ENCODE data around the gene GOLGA8B. TPM values are rescaled to one million over a fixed set of nuclear protein-coding genes. Genes with fewer than 3 reads are reported as not detected.
A peak's percentile ranks its signal among the peaks of the same experiment; 100 is the strongest.
"Not testable (repeated sequence)": the region's sequence is repeated elsewhere in the genome, so short reads cannot be mapped to it uniquely, and the experiment has no call there.

Gene GOLGA8B
- total RNA-seq, 1 donor from 2014 or later = 68.0 TPM

- intact Hi-C loops (cut with DNase I) = no loop called here
Observed at GRCh38 chr15:34597316-34597715, 13.9 kb upstream of the GOLGA8B start.

GRCh38 chr15:34594361-34594760 lies 10.9 kb upstream of the GOLGA8B start:
- Histone ChIP-seq H3K4me3 (no peak overlapping the region), H3K36me3 (no peaks in the 10 kb centered on the region), H3K9me3 (no peaks in the 10 kb centered on the region), H3K27me3 (no peaks in the 10 kb centered on the region), H3K27ac (no peak overlapping the region), H3K4me1 (no peaks in the 10 kb centered on the region)
- intact Hi-C loops (cut with DNase I) = no loop called here
- no peak for TF ChIP-seq POLR2A (IDR thresholded peaks at IDR 0.05)
- no peak for TF ChIP-seq CTCF (IDR thresholded peaks at IDR 0.05)
- no peak for TF ChIP-seq POLR2AphosphoS5 (IDR thresholded peaks at IDR 0.05; ENCODE audit: insufficient read depth in 1 of 2, low read depth in 1 of 2)
- DNase-seq (ENCODE audit: extremely low spot score in 2 of 2) = no peak

More at GRCh38 chr15:34597316-34597715, 13.9 kb upstream of the GOLGA8B start:
- no peak for TF ChIP-seq POLR2A (IDR thresholded peaks at IDR 0.05)
- TF ChIP-seq POLR2AphosphoS5 (IDR thresholded peaks at IDR 0.05; ENCODE audit: insufficient read depth in 1 of 2, low read depth in 1 of 2) = no peak
- TF ChIP-seq CTCF (IDR thresholded peaks at IDR 0.05) = no peak
- Histone ChIP-seq H3K27ac (no peak overlapping the region), H3K4me3 (no peak overlapping the region), H3K27me3 (no peaks in the 10 kb centered on the region), H3K9me3 (no peaks in the 10 kb centered on the region), H3K36me3 (no peaks in the 10 kb centered on the region), H3K4me1 (no peaks in the 10 kb centered on the region)
- no peak for DNase-seq (ENCODE audit: extremely low spot score in 2 of 2)

GRCh38 chr15:34591306-34591705 lies 7.9 kb upstream of the GOLGA8B start:
- Histone ChIP-seq H3K27me3 (no peaks in the 10 kb centered on the region), H3K36me3 (no peaks in the 10 kb centered on the region), H3K9me3 (no peaks in the 10 kb centered on the region), H3K4me1 (no peaks in the 10 kb centered on the region), H3K4me3 (no peak overlapping the region), H3K27ac (no peak overlapping the region)
- TF ChIP-seq POLR2A (IDR thresholded peaks at IDR 0.05) (no peak), POLR2AphosphoS5 (IDR thresholded peaks at IDR 0.05; ENCODE audit: insufficient read depth in 1 of 2, low read depth in 1 of 2) (no peak), CTCF (IDR thresholded peaks at IDR 0.05) (no peak)
- DNase-seq (ENCODE audit: extremely low spot score in 2 of 2) = no peak
- intact Hi-C loops (cut with DNase I) = no loop called here

- Histone ChIP-seq H3K4me3 (peak overlapping the region; percentile 13 to 14), H3K36me3 (no peaks in the 10 kb centered on the region), H3K9me3 (no peaks in the 10 kb centered on the region), H3K27me3 (no peaks in the 10 kb centered on the region), H3K4me1 (peaks cover 8% of the 10 kb centered on the region), H3K27ac (no peak overlapping the region)
- no peak for DNase-seq (ENCODE audit: extremely low spot score in 2 of 2)
- TF ChIP-seq CTCF (IDR thresholded peaks at IDR 0.05) (peak; percentile 51 to 75 (median 57)), POLR2AphosphoS5 (IDR thresholded peaks at IDR 0.05; ENCODE audit: insufficient read depth in 1 of 2, low read depth in 1 of 2) (peak in 1 of 2 donors; percentile 4), POLR2A (IDR thresholded peaks at IDR 0.05) (no peak)
- intact Hi-C loops (cut with DNase I) = loop anchor here (10.0 kb wide), 1 partner anchor 363 kb away; the partner anchor contains the start of gene EMC4
Observed at GRCh38 chr15:34588046-34588674, 4.7 kb upstream of the GOLGA8B start.

GRCh38 chr15:34585966-34586365 lies 2.5 kb upstream of the GOLGA8B start:
- not testable (repeated sequence) for H3K9me3 ChIP-seq; H3K36me3 ChIP-seq; DNase-seq (ENCODE audit: extremely low spot score in 2 of 2); H3K27ac ChIP-seq; H3K4me3 ChIP-seq; H3K27me3 ChIP-seq
- intact Hi-C loops (cut with DNase I) = loop anchor here (10.0 kb wide), 1 partner anchor 361 kb away; the partner anchor contains the start of gene EMC4
- peaks cover 21% of the 10 kb centered on the region for H3K4me1 ChIP-seq
